Cerebellar cortex (tissue), 1 donor: ENCODE measurements around the gene BOD1.

Experiments
- DNase-seq: peaks from one replicate; pipeline ENCODE4 v3.0.0-alpha.2; 2015; ENCODE audit warnings: low spot score

BOD1 gene

GRCh38 chr5:173640156-173640804 is 23.8 kb upstream of the BOD1 start:
- DNase-seq, result peak; percentile 50

GRCh38 chr5:173638126-173639040 is 21.9 kb upstream of the BOD1 start:
- DNase-seq, result no peak

GRCh38 chr5:173637340-173637739 is 20.9 kb upstream of the BOD1 start:
- DNase-seq, result no peak

- no peak for DNase-seq
These were observed 18.1 kb upstream of the BOD1 start for GRCh38 chr5:173634465-173634983.

DNA sequence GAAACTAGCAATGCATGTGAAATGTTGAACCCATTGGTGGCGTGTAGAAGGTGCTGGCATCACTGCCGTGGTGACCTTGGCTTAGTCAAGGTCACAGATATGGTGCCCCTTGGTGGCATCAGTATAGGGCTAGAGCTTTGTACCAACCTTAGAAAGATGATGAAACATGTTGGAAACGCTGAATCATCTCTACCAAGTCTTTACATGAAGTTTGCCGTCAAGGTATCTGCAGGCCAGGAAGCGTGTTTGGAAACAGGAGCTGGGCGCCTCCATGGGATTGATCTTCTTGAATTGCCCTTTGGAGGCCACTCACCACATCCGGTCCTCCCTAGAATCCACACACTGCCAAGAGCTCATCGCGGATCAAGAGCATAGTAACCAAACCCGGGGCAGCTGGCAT is 16.9 kb upstream of the BOD1 start:
- DNase-seq, result no peak

DNA sequence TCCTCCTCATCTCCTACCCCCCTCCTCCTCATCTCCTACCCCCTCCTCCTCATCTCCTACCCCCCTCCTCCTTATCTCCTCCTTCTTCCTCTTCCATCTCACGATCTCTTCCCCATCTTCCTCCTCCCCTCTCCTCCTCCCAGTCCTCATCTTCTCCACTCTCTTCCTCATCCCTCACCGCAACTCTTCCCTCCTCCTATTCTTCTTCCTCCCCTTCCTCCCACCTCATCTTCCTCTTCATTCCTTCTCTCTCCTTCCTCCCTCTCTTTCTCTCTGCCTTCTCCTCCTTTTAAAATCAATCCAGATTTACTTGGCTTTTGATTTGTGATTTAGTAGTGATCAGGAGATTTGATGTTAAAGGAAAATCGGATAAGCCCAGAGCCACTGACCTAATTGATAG is 15.0 kb upstream of the BOD1 start:
- DNase-seq, result no peak

- no peak for DNase-seq
These were observed 14.4 kb upstream of the BOD1 start for GRCh38 chr5:173630724-173631365.

DNA sequence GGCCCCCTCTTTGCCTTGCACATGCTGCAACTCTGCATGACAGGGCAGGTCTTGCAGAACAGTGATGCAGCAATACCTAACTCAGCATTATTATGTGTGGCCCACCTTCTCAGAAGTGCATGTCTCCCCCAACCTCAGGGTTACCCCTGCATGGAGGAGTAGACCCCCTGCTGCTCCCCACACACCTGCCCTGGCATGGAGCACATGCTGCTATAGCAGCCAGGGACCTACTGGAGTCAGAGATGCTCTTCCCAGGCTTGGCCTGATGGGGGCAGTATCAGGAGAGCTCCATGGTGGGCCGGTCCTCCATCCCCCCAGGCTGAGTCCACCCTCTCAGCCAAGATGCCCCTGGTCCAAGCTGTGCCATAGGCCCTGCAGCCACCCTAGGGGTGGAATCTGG is 13.2 kb upstream of the BOD1 start:
- no peak for DNase-seq

DNA sequence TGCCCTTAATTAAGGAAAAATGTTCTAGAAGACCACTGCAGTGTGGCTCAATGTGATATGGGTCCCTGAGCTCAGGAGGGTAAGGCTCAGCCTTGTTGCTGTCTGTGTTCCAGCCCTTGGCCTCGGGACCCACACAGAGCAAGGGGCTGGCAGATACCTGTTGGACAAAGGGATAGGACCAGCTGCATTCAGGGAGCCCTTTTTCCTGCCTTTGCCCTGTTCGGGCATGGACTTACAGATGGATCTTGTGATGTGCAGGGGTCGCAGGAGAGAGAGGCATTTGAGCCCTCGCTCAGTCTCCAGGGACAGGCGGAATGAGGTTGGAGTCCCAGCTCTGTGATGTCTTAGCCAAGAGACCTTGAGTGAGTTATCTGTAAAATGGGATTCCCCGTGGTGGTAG is 12.1 kb upstream of the BOD1 start:
- no peak for DNase-seq

DNA sequence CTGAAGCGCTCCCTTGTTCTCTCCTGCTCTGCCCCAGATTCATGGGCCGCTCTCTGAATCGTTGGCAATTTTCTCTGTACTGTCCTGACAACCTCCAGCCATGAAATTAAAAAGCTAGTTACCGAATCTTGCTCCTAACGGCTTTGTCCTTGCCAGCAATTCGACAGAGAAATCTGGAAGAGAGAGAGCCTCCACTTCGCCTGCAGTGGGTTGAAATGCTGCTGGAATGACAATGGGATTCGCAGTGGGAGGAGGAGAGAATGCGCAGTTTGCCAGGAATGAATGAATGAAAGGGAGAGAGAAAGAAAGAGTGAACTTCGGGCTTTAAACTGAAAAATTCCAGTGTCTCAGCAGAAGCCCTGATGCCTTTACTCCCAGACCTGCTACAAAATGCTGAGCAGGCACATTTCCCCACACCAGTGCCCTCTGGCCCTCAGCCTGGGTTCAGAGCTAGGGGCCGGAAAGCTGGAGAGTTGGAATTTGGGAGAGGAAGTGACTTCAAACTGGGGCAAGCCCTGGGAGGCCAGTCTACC is 11.5 kb upstream of the BOD1 start:
- DNase-seq, result peak; percentile 31

- DNase-seq, result no peak
These were observed 10.8 kb upstream of the BOD1 start for GRCh38 chr5:173627271-173627670.

DNA sequence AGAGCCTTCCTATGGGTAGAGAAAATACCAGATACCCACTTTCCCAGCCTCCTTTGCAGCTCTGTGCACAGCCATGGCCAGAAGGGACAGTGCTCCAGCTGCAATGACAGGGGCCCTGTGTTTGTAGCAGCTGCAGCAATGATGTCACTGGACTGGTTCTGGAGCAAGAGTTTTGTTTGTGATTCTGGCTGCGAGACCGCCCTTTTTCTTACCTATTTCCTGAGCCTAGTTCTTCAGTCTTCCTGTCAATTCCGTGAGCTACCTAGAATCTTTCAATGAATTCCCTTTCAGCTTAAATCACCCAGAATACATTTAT is 10.0 kb upstream of the BOD1 start:
- DNase-seq, result no peak

DNA sequence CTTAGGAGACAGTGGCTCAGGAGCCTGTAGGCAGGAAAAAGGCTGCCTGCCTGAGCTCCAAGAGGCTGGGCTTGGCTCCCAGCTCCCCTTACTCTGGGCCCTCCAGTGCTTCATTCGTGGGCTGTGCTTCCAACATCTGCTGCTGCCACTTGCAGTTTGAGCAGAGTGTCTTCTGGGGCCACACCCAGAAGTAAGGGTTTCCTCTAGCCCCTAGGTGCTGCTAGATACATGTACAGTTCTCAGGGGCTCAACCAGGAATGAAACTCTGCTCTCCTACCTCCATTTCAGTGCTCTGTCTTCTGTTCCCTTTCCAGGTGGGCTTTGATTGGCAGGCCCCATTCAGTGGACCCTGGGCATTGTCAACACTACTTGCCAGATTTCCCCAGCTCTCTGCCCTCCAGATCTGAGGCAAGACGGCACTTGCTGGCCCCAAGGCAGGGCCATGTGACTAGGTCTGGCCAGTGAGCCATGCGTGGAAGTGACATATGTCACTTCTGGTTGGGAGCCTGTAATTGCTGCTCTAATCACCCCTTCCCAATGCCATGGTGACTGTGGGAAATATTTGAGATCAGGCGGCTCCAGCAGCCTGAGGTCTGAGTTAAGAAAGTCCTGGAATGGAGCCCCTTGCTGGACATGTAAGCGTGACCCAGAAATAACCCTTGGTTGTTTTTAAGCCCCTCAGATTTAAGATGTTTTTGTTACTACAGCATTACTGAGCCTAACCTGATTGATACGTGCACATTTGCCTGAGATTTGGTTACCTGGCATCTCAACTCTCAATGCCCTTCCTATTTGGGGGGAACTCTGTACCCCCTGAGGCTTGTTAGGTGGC is 9.4 kb upstream of the BOD1 start:
- no peak for DNase-seq

DNA sequence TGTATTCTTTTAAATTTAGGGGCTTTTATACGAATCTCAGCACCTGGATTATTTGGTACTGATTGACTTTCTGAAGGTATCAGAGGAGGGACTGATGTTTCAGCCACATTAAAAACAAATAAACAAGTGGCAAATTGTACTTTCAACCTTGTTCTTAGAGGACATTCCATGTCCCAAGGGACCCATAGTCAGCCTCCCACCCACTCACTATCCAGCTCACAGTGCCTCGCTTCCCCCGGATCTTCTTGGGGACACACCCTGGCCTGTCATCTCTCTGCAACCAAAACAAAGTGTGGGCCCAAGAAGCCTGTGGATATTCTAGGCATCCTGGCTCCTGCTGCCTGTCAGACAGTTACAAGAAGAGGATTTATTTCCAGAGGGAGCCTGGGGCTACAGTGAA is 8.8 kb upstream of the BOD1 start:
- DNase-seq, result no peak

DNA sequence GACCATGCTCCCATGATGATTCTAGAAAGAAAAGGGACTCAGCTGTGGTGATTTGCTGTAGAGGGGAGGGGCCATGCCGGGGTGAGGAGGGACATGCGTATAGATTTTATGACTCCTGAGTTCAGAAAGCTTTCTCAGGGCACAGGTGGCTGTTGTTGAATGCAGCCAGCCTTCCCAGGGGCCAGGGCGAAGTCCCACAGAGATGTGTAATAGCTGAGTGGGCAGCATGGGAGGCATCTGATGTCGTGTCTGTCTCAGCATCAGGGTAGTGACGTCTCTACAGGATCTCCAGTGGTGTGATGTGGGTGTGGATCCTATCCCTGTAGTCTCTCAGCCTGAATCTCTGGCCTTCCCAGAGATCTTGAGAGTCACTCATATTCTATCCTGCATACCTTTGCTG is 7.8 kb upstream of the BOD1 start:
- DNase-seq, result no peak

- no peak for DNase-seq
These were observed 7.3 kb upstream of the BOD1 start for GRCh38 chr5:173623789-173624188.

DNA sequence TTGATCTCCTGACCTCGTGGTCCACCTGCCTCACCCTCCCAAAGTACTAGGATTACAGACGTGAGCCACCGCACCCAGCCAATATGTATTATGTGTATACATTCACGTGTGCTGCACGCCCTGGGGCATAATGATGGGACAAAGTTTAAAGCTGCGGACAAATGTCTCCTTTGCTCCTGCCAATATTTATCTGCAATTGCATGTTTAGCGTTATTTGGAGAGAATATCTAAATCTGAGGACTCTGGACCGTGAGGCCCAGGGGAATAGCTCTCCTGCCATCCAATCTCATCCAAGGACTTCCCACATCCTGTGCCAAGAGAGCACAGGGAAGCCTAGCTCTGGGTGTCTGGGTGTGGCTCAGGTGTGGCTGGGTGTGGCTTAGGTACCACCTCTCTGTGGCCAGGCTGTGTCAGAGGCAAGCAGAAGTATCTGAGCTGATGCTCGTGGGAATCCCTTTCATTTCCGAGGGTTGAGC is 6.9 kb upstream of the BOD1 start:
- DNase-seq, result no peak

- DNase-seq, result no peak
These were observed 6.0 kb upstream of the BOD1 start for GRCh38 chr5:173622183-173623047.

GRCh38 chr5:173620784-173621183 is 4.3 kb upstream of the BOD1 start:
- no peak for DNase-seq

DNA sequence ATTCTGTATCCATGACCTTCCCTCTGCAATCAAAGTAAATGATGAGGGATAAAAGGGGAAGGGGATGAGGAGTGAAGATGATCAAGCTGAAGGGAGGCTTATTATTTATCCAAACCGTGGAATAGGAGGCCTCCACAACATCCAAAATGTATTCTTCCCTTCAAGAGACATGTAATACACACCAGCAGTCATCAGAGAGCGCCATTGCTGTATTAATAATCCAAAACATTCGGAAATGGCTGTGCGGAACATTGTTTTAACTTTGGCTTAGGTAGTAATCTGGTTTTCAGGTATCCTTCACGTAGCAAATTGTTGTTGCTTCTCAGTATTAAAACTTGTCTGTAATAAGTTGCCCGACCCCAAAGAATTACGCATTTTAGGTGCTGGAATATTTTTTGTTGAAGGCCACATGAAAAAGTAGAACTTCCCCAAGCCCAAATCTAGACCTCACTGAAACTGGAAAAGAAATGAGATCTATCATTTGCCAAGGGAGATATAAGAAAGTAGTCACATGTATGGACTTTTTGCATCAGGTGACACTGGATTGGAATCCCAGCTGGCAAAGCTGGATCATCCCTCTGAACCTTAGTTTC is 2.6 kb upstream of the BOD1 start:
- peak; percentile 82 for DNase-seq
